K562 (cell line): Measurements from ENCODE around the gene BIRC5. TPM values are rescaled to one million over a fixed set of nuclear protein-coding genes. Genes with fewer than 3 reads are reported as not detected.

Source experiments
- E2F6 ChIP-seq, 2 experiments: IDR thresholded peaks; 2 replicates each; pipeline ENCODE4 v1.6.1; 2011; ENCODE audit warnings: borderline replicate concordance in 1 of 2, control low read depth in 1 of 2, low read depth in 1 of 2, low read length in 1 of 2, mild to moderate bottlenecking in 1 of 2, mixed read lengths in 1 of 2, moderate library complexity in 1 of 2; ENCODE audit not compliant: insufficient read depth in 1 of 2, insufficient read length in 1 of 2, poor library complexity in 1 of 2, severe bottlenecking in 1 of 2; ENCODE audit errors: extremely low read depth in 1 of 2
- FOXK2 ChIP-seq, 2 experiments: fragments of 450-650 bp; IDR thresholded peaks in 1 of 2; conservative IDR thresholded peaks in 1 of 2; 2 replicates each; pipeline ENCODE4 v1.6.1; 2016; ENCODE audit warnings: low read depth in 2 of 2, mild to moderate bottlenecking in 1 of 2
- KAT8 ChIP-seq: fragments of 450-650 bp; IDR thresholded peaks from 2 replicates; pipeline ENCODE4 v1.6.1; 2016; ENCODE audit warnings: low read depth, mild to moderate bottlenecking
- L3MBTL2 ChIP-seq: fragments of 450-650 bp; IDR thresholded peaks from 2 replicates; pipeline ENCODE4 v1.6.1; 2016; ENCODE audit warnings: mild to moderate bottlenecking, moderate library complexity
- ZFP30 ChIP-seq: fragments of 250-450 bp; sonication (Bioruptor Pico); IDR thresholded peaks from 2 replicates; pipeline ENCODE4 v1.8.0; 2022; ENCODE audit warnings: moderate library complexity, mild to moderate bottlenecking, inconsistent platforms, borderline replicate concordance
- polyA plus RNA-seq, 8 experiments: library from polyadenylated mRNA; depleted of rRNA in 4 of 8; stranded (reverse) in 5 of 8; unstranded in 3 of 8; fragments of >200 nt; fragmentation: Nextera tagmentation in 2 of 8; fragmentation: Illumina TruSeq in 1 of 8; extraction: Ambion mirVana in 2 of 8; extraction: Trizol in 1 of 8; gene quantifications; 2 replicates each; pipeline versions ENCODE4 v1.2.1 to v1.2.3, GENCODE V29; 2011 to 2014; ENCODE audit warnings: inconsistent platforms in 1 of 8, missing spikeins in 1 of 8
- total RNA-seq, 7 experiments: library from RNA; depleted of rRNA in 6 of 7; stranded (reverse); fragments of >200 nt in 6 of 7; fragmentation: Illumina TruSeq in 2 of 7; extraction: Trizol in 2 of 7; gene quantifications; 2 replicates each; pipeline versions ENCODE4 v1.2.1 to v1.2.3, GENCODE V29; 2011 to 2021; ENCODE audit warnings: low replicate concordance in 1 of 7
- TF ChIP-seq, protein P1 (sequence below): fragments of 250-450 bp; sonication (Bioruptor Pico); IDR thresholded peaks from 2 replicates; pipeline ENCODE4 v1.8.0; 2021; ENCODE audit warnings: moderate library complexity, mild to moderate bottlenecking, inconsistent platforms
- TF ChIP-seq, protein P2 (sequence below): fragments of 250-450 bp; sonication (Bioruptor Pico); IDR thresholded peaks from 2 replicates; pipeline ENCODE4 v1.4.0; 2020; ENCODE audit warnings: mild to moderate bottlenecking, moderate library complexity
- TF ChIP-seq, protein P3 (sequence below): sonication (generic); formaldehyde crosslinking; IDR thresholded peaks from 2 replicates; pipeline ENCODE4 v1.8.0; 2022; ENCODE audit warnings: missing genetic modification reagents, mild to moderate bottlenecking, moderate library complexity, borderline replicate concordance

Gene BIRC5
- total and polyA plus RNA-seq, 9 of the 15 experiments (the other 6 are each of a cell fraction or from before 2014, with no cell fraction given), result 64.4 to 140 (median 101) TPM

DNA sequence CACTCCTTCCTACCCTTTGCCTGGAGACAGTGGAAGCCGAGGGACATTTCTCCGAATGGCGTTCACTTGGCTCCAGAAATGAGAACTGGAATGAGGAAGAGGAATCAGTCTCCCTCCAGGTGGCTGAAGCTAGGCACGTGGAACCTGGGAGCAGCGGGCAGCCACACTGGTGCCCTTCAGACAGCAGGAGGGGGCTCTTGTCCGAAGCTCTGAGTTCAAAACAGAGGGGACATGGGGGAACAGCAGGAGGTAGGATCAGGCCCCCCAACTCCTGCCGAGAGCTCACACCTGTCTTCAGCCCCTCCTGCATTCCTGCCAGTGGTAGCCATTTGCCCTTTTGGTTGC, 58.8 kb downstream of the BIRC5 start (continued):
- TF ChIP-seq, protein P1, sequence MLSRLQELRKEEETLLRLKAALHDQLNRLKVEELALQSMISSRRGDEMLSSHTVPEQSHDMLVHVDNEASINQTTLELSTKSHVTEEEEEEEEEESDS, result no peak
- TF ChIP-seq E2F6 (IDR thresholded peaks at IDR 0.05; ENCODE audit: borderline replicate concordance in 1 of 2, extremely low read depth in 1 of 2, insufficient read depth in 1 of 2, insufficient read length in 1 of 2, low read depth in 1 of 2, low read length in 1 of 2, poor library complexity in 1 of 2, severe bottlenecking in 1 of 2), result peak in 1 of 2 experiments; percentile 7
- TF ChIP-seq, protein P2, sequence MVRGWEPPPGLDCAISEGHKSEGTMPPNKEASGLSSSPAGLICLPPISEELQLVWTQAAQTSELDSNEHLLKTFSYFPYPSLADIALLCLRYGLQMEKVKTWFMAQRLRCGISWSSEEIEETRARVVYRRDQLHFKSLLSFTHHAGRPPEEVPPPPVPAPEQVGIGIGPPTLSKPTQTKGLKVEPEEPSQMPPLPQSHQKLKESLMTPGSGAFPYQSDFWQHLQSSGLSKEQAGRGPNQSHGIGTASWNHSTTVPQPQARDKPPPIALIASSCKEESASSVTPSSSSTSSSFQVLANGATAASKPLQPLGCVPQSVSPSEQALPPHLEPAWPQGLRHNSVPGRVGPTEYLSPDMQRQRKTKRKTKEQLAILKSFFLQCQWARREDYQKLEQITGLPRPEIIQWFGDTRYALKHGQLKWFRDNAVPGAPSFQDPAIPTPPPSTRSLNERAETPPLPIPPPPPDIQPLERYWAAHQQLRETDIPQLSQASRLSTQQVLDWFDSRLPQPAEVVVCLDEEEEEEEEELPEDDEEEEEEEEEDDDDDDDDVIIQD (CRISPR knock-in tag), result no peak
- no peak for TF ChIP-seq ZFP30
- no peak for TF ChIP-seq FOXK2 (conservative IDR thresholded peaks at IDR 0.05 in 1 of 2, IDR thresholded peaks at IDR 0.05 in 1 of 2; ENCODE audit: low read depth in 2 of 2)
- TF ChIP-seq, protein P3, sequence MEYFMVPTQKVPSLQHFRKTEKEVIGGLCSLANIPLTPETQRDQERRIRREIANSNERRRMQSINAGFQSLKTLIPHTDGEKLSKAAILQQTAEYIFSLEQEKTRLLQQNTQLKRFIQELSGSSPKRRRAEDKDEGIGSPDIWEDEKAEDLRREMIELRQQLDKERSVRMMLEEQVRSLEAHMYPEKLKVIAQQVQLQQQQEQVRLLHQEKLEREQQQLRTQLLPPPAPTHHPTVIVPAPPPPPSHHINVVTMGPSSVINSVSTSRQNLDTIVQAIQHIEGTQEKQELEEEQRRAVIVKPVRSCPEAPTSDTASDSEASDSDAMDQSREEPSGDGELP (CRISPR knock-in tag), result peak; percentile 11; the same call in 1 of the 2 replicates
- no peak for TF ChIP-seq KAT8
- peak; percentile 70 for TF ChIP-seq L3MBTL2
